Bronchial epithelial cell (primary cell): ENCODE results near the gene KATNAL1. TPM values are rescaled to one million over a fixed set of nuclear protein-coding genes. Genes with fewer than 3 reads are reported as not detected.

Experiments
- DNase-seq: peaks from one replicate; pipeline ENCODE4 v3.0.0-alpha.2; 2010; ENCODE audit warnings: low read depth
- FAIRE-seq: peaks from 2 replicates; lab custom pipeline; 2011; peaks lifted over from hg19 to GRCh38; lab: Jason Lieb, UNC
- H3K27me3 ChIP-seq: 2 replicates; pipeline ENCODE4 v1.5.1; 2011; ENCODE audit warnings: low read length; ENCODE audit not compliant: control insufficient read depth, insufficient read depth
- H3K36me3 ChIP-seq: 2 replicates; pipeline ENCODE4 v1.5.1; 2011; ENCODE audit warnings: low read length; ENCODE audit not compliant: control insufficient read depth, insufficient read depth
- H3K4me3 ChIP-seq: 2 replicates; pipeline ENCODE4 v1.5.1; 2011; ENCODE audit warnings: mild to moderate bottlenecking, low read depth, low read length, control low read depth
- CTCF ChIP-seq: IDR thresholded peaks from 2 replicates; pipeline ENCODE4 v1.5.1; 2011; ENCODE audit warnings: mild to moderate bottlenecking, moderate library complexity, low read length, control low read depth, inconsistent platforms; ENCODE audit not compliant: insufficient read depth, severe bottlenecking
- total RNA-seq: library from RNA; depleted of rRNA; stranded (reverse); fragments of >200 nt; gene quantifications from 2 replicates; pipeline ENCODE4 v1.2.1, GENCODE V29; 2014

The KATNAL1 gene
- 5.5 and 5.6 TPM in 2 replicates for total RNA-seq

- FAIRE-seq (no peak), DNase-seq (peak; percentile 12)
- Histone ChIP-seq H3K36me3 (no peaks in the 10 kb centered on the region), H3K4me3 (peak within 1 kb of the TSS; percentile 81), H3K27me3 (no peaks in the 10 kb centered on the region)
- TF ChIP-seq CTCF = no peak
These were observed at the start of gene KATNAL1 for GRCh38 chr13:30307194-30307970. Gene KATNAL1, minus strand, starts transcription at chr13:30307551. Its CDS starts 23,774 bp downstream, at chr13:30283777.

GRCh38 chr13:30355839-30356238, 48.5 kb upstream of the KATNAL1 start:
- no peak for TF ChIP-seq CTCF
- H3K4me3 ChIP-seq = no peak overlapping the region
- DNase-seq (no peak), FAIRE-seq (no peak)
- H3K27me3 ChIP-seq = no peaks in the 10 kb centered on the region
- H3K36me3 ChIP-seq = no peaks in the 10 kb centered on the region

GRCh38 chr13:30355384-30355699, 48.0 kb upstream of the KATNAL1 start:
- no peak for FAIRE-seq
- no peaks in the 10 kb centered on the region for H3K36me3 ChIP-seq

GRCh38 chr13:30354493-30355383, 47.4 kb upstream of the KATNAL1 start:
- H3K27me3 ChIP-seq = no peaks in the 10 kb centered on the region
- FAIRE-seq (no peak), DNase-seq (no peak)
- TF ChIP-seq CTCF = no peak
- no peaks in the 10 kb centered on the region for H3K36me3 ChIP-seq
- no peak overlapping the region for H3K4me3 ChIP-seq

More at GRCh38 chr13:30355384-30355699, 48.0 kb upstream of the KATNAL1 start:
- no peak for DNase-seq
- TF ChIP-seq CTCF = peak; percentile 54
- H3K4me3 ChIP-seq = no peak overlapping the region
- no peaks in the 10 kb centered on the region for H3K27me3 ChIP-seq

GRCh38 chr13:30353471-30354215, 46.3 kb upstream of the KATNAL1 start:
- no peak overlapping the region for H3K4me3 ChIP-seq
- no peak for FAIRE-seq
- H3K27me3 ChIP-seq = no peaks in the 10 kb centered on the region
- no peak for DNase-seq
- TF ChIP-seq CTCF = no peak
- H3K36me3 ChIP-seq = no peaks in the 10 kb centered on the region
